DMS79 (cell line): ENCODE measurements around the gene USP14.
"Not testable (repeated sequence)": the region's sequence is repeated elsewhere in the genome, so short reads cannot be mapped to it uniquely, and the experiment has no call there.

ENCODE experiments used
- DNase-seq: peaks from one replicate; lab custom pipeline; 2025; lab: John Stamatoyannopoulos, UW

USP14 gene

GRCh38 chr18:158128-159036 is at the start of gene USP14:
Gene USP14, plus strand, starts transcription at chr18:158557. Its CDS starts 142 bp downstream, at chr18:158699.
- peak; percentile 94 for DNase-seq

- DNase-seq, result not testable (repeated sequence)
These were observed 49.7 kb upstream of the USP14 start for GRCh38 chr18:108665-109063.

- not testable (repeated sequence) for DNase-seq
These were observed 49.0 kb upstream of the USP14 start for GRCh38 chr18:109130-109921.

GRCh38 chr18:109922-110261 is 48.5 kb upstream of the USP14 start:
- not testable (repeated sequence) for DNase-seq

- not testable (repeated sequence) for DNase-seq
These were observed 47.8 kb upstream of the USP14 start for GRCh38 chr18:110351-111201.

GRCh38 chr18:111306-112014 is 46.9 kb upstream of the USP14 start:
- no peak for DNase-seq

- DNase-seq, result not testable (repeated sequence)
These were observed 46.2 kb upstream of the USP14 start for GRCh38 chr18:112015-112733.

- DNase-seq, result not testable (repeated sequence)
These were observed 37.7 kb upstream of the USP14 start for GRCh38 chr18:120539-121260.

- no peak for DNase-seq
These were observed 23.3 kb upstream of the USP14 start for GRCh38 chr18:135045-135444.

- DNase-seq, result no peak
These were observed 21.9 kb upstream of the USP14 start for GRCh38 chr18:136433-136832.

- no peak for DNase-seq
These were observed 21.0 kb upstream of the USP14 start for GRCh38 chr18:137327-137726.

- DNase-seq, result no peak
These were observed 17.6 kb upstream of the USP14 start for GRCh38 chr18:140670-141266.

GRCh38 chr18:142624-143296 is 15.6 kb upstream of the USP14 start:
- DNase-seq, result not testable (repeated sequence)

GRCh38 chr18:148841-149240 is 9.5 kb upstream of the USP14 start:
- no peak for DNase-seq

- no peak for DNase-seq
These were observed 4.2 kb upstream of the USP14 start for GRCh38 chr18:154151-154550.

GRCh38 chr18:155688-156087 is 2.7 kb upstream of the USP14 start:
- no peak for DNase-seq

GRCh38 chr18:156514-157230 is 1.7 kb upstream of the USP14 start:
- DNase-seq, result no peak

GRCh38 chr18:159037-159652 is 788 bp downstream of the USP14 start:
- no peak for DNase-seq
